Ureter (tissue), 1 donor: ENCODE results near the gene CLTB. TPM values are rescaled to one million over a fixed set of nuclear protein-coding genes. Genes with fewer than 3 reads are reported as not detected.
"Not testable (repeated sequence)": the region's sequence is repeated elsewhere in the genome, so short reads cannot be mapped to it uniquely, and the experiment has no call there.

Experiments
- DNase-seq: peaks from one replicate; pipeline ENCODE4 v3.0.0-alpha.2; 2020; ENCODE audit warnings: low spot score
- total RNA-seq: library from RNA; stranded (reverse); gene quantifications from one replicate; pipeline ENCODE4 v1.2.4, GENCODE V29; 2023
- donor health status: DM: yes; HTN: yes; CAD: no.

CLTB gene
- total RNA-seq = 66.1 TPM

- DNase-seq = peak; percentile 89
These were observed at the start of gene CLTB for GRCh38 chr5:176415952-176416924. TSS of gene CLTB (minus strand) at chr5:176416539. CDS start at chr5:176416363, 176 bp downstream.

DNA sequence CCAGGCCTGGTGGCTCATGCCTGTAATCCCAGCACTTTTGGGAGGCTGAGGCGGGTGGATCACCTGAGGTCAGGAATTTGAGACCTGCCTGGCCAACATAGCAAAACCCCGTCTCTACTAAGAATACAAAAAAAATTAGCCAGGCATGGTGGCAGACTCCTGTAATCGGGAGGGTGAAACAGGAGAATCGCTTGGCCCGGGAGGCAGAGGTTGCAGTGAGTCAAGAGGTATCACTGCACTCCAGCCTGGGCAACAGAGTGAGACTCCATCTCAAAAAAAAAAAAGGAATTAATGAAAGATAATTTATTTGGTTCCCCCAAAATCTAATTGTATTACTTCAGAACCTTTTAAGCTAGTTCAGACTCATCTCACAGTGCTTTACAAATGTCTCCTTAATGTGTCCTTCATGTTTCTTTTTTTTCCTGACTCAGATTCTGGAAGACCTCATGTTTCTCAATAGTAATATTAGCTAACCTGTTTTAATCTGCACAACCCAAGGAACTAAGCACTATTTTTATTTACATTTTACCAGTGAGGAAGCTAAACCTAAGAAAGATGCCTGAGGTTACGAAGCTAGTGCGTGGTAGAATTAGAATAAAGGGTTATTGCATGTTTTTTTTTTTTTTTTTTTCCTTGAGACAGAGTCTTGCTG, 46.9 kb upstream of the CLTB start:
- DNase-seq = no peak

DNA sequence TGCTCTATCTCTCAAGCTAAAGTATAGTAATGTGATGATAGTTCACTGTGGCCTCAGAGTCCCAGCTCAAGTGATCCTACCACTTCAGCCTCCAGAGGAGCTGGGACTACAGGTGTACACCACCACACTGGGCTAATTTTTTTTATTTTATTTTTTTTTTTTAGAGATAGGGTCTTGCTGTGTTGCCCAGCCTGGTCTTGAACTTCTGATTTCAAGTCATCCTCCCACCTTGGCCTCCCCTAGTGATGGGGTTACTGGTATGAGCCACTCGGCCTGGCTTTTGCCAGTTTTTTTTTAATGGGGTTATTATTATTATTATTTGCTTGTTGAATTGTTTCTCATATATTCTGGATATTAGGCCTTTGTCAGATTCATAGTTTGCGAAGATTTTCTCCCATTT, 45.0 kb upstream of the CLTB start:
- no peak for DNase-seq

DNA sequence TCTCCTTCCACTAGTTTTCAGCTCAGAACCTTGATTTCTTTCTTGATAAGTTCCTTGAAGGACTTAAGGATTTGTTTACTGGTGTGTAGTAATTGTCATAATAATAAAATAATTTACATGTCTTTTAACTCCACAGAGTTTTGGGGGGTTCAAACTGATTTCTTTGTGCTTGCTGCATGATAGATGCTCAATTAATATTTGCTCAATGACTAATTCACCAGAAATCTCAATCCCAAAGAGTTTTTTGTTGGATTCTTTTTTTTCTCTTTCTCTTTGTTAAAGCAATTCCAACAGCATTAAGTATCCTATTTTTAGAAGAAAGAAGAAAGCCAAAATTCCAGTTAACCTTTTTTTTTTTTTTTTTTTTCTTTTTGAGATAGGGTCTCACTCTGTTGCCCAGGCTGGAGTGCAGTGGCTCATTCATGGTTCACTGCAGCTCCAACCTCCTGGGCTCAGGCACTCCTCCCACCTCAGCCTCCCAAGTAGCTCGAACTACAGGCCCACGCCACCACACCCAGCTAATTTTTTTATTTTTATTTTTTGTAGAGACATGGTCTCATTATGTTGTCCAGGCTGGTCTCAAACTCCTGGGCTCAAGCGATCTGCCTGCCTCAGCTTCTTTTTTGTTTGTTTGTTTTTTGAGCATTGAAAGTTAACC, 42.7 kb upstream of the CLTB start:
- no peak for DNase-seq

GRCh38 chr5:176454724-176455394, 38.5 kb upstream of the CLTB start:
- DNase-seq = no peak

DNA sequence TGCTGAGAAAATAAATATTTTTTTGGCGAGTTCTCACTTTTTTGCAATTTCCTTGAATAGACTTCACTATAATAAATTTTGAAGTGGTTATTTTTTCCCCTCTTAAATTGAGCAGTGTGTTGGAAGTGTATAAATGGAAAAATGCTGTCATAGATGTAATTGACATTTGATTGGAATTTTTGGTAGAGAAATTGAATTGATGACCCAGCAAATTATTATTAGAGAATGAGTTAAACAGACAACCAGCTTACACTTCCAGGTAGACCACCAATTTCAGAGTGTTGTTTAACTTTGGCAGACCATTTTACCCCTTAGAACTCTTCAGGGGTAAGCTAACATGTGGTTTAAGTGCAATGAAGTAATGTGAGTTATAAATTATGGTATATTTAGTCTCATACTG, 33.7 kb upstream of the CLTB start:
- no peak for DNase-seq

DNA sequence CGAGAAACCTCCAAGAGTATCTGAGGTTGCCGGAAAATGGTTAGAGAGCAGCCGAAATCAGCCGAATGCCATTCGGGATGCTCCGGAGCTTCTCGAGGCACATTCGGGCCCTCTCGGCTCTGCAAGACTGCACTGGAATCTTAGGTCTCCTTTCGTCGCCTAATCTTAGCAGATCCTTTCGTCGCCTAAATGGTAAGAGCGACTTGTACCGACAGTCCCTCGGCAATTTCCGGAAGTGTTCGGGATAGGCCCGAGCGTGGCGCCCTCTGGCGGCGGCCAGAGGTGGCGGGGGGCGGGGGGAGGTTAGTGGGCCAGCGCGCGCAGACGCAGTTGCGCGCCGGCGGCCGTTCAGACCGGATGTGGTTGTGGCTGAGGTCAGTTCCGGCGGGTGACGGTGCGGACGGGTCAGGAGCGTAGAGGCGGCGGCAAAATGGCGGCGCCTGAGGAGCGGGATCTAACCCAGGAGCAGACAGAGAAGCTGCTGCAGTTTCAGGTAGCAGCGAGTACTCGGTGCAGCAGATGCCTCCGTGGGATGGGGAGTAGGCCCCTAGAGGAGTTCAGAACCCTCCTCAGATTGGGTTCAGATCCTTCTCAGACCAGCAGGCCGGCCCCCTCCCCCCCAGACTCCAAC, 31.8 kb upstream of the CLTB start, which contains the start of gene FAF2:
Gene FAF2, plus strand, starts transcription at position 408 of the 631 bp plus-strand sequence. Its CDS starts 23 bp downstream, at position 431.
- peak; percentile 99 for DNase-seq

- DNase-seq = no peak
These were observed 31.2 kb upstream of the CLTB start for GRCh38 chr5:176447591-176447977.

DNA sequence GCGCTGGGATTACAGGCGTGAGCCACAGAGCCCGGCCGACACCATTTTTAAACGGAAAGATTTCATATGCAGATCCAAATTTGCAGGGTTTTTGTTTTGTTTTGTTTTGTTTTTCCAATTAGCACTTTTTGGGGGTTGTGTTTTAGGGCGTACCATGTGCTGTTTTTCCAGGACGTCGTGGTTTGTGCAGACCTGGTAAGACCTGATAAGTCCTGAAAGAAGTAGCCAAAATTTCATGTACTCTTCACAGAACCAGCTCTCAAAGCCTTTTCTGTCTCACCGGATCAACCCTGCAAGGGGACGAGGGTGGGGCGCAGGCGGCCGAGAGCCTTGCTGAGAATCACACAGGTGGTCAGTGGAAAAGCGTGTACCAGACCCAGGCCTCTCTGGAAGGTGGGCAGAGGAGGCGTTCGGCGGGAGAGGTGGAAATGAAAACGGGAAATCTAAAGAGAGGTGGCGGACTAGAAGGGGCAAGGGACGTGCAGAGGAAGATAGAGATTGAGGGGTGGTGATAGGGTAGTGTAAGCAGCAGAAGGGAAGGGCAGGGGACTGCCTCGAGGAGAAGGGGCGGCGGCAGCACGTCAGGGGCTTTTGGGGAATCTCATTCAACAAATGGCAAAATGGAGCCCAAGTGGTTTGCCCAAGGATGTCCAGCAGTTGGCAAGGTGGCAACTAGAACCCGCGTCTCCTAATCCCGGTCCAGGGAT, 30.7 kb upstream of the CLTB start:
- DNase-seq = peak; percentile 46

DNA sequence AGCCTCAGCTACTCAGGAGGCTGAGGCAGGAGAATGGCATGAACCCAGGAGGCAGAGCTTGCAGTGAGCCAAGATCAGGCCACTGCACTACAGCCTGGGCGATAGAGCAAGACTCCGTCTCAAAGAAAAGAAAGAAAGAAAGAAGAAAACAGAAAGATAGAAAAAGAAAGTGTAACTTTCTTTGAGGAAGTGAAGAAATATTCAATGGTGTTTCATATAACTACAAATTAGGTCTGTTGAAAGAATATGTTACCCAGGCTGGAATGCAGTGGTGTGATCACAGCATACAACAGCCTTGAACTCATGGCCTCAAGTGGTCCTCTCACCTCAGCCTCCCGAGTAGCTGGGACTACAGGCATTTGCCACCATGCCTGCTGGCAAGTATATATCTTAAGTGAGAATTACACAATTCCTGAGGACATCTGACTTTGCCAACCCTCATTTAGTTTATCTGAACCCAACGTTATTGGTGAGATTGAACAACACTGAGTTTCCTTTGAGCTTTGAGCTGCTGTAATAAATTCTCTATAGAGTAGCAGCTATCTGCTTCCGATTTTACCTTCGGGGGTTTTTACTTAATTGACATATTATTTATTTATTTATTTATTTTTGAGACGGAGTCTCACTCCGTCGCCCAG, 29.8 kb upstream of the CLTB start:
- DNase-seq = no peak

DNA sequence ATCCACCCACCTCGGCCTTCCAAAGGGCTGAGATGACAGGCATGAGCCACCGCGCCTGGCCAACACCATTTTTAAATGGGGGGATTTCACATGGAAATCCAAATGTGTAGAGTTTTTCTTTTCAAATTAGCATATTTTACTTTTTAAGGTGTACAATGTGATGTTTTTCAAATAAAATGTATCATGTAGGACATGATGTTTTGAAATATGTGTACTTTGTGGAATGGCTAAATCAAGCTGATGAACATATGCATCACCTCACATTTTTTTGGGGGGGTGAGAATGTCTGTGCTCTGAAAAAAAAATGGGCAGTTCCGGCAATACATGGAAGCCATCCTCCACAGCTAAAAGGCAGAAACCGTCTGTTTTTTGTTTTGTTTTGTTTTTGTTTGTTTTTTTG, 28.4 kb upstream of the CLTB start:
- DNase-seq = no peak

GRCh38 chr5:176442911-176443310, 26.6 kb upstream of the CLTB start:
- not testable (repeated sequence) for DNase-seq

- no peak for DNase-seq
These were observed 25.6 kb upstream of the CLTB start for GRCh38 chr5:176441921-176442323.

GRCh38 chr5:176440927-176441706, 24.8 kb upstream of the CLTB start:
- no peak for DNase-seq

- no peak for DNase-seq
These were observed 22.8 kb upstream of the CLTB start for GRCh38 chr5:176438959-176439757.

DNA sequence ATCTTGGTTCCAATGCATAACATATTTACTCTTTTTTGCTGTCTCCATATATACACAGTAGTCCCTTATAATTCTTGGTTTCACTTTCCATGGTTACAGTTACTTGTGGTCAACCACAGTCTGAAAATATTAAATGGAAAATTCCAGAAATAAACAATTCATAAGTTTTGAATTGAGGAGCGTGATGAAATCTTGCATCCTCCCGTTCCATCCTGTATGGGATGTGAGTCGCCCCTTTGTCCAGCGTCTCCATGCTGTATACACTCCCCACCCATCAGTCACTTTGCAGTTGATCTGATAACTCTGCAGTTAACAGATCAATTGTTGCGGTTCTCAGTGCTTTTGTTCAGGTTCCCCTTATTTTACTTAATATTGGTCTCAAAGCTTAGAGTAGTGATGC, 20.3 kb upstream of the CLTB start:
- DNase-seq = no peak

DNA sequence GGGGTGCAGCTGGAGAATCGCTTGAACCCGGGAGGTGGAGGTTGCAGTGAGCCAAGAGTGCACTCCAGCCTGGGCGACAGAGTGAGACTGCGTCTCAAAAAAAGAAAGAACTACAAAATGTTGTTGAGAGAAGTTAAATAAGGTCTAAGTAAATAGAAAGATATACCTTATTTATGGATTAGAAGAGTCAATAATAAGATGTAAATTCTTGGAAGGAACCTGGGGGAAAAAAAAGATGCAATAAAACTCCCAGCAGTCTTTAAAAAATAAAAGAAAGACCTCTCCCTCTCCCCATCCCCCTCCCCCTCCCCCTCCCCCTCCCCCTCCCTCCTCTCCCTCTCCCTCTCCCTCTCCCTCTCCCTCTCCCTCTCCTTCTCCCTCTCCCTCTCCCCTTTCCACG, 16.4 kb upstream of the CLTB start:
- no peak for DNase-seq

- no peak for DNase-seq
These were observed 13.6 kb upstream of the CLTB start for GRCh38 chr5:176429972-176430371.

- DNase-seq = no peak
These were observed 11.6 kb upstream of the CLTB start for GRCh38 chr5:176427971-176428370.
